Inflammatory macrophage (primary cell): ENCODE measurements around the gene PBRM1.

Experiments
- DNase-seq, 2 donors: peaks; one replicate each; pipeline ENCODE4 v3.0.0-alpha.2; 2020 to 2022

The PBRM1 gene

DNA sequence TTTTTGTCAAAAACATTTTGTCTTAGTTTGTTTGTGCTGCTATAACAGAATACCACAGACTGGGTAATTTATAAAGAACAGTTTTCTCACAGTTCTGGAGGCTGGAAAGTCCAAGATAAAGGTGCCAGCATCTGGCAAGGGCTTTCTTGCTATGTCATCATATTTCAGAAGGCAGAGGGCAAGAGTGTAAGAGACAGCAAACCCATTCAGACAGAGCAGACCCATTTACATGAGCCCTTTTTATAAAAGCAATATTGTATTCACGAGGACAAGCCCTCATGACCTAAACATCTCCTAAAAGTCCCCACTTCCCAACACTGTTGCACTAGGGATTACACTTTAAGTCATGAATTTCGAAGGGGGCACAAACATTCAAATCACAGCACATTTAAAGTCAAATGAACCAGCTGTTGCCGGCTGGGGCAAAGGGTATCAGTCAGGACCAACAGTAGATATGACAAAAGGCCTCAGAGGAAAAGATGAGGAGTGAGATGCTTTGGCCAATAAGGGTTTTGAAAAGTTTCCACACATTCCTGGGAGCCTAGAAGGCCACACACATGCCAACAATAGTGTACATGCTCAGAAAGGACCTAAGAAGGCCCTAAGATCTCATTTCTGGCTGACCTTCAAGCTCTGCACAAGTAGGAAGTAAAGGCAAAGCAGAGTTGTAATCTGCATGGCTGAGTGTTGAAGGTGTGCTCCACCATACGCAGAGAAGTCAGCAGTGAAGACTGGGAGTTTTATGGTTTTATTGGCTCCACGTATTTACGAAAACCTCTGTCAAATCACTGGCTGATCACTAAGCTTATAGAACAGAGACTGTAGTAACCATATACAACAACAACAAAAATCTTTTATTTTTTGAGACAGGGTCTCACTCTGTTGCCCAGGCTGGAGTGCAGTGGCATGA is 111.4 kb downstream of the PBRM1 start:
- no peak for DNase-seq

DNA sequence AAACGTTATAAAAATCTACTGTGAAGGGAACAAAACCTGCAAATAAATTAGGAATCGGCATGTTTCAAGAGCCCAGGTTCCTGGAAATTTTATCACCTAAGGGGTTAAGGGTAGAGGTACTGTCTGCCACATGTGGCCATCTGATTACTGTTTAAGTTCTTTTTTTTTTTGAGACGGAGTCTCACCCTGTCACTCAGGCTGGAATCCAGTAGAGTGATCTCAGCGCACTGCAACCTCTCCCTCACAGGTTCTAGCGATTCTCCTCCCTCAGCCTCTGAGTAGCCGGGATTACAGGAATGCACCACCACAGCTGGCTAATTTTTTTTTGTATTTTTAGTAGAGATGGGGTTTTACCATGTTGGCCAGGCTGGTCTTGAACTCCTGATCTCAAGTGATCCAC is 113.5 kb downstream of the PBRM1 start:
- DNase-seq = no peak

DNA sequence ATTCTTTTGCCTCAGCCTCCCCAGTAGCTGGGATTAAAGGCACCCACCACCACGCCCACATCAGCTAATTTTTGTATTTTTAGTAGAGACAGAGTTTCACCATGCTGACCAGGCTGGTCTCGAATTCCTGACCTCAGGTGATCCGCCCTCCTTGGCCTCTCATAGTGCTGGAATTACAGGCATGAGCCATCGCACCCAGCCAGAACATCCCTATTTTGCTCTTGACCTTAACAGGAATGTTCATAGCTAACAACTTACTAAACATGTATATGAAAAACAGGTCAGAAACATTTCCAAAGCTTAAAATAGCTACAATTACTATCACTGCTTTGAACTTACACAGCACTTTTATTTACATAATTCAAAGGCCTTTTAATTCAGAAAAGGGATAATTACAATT is 115.6 kb downstream of the PBRM1 start:
- no peak for DNase-seq

DNA sequence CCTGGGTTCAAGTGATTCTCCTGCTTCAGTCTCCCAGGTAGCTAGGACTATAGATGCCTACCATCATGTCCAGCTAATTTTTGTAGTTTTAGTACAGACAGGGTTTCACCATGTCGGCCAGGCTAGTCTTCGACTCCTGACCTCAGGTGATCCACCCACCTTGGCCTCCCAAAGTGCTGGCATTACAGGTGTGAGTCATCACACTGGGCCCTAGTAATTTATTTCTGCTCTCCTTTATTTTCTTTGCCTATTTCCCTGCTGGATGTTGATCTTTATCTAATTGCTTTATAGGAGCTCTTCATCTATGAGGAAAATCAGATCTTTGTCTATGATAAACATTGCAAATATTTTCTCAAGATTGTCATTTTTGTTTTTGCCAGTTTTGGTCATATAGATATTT is 117.6 kb downstream of the PBRM1 start:
- DNase-seq = no peak

DNA sequence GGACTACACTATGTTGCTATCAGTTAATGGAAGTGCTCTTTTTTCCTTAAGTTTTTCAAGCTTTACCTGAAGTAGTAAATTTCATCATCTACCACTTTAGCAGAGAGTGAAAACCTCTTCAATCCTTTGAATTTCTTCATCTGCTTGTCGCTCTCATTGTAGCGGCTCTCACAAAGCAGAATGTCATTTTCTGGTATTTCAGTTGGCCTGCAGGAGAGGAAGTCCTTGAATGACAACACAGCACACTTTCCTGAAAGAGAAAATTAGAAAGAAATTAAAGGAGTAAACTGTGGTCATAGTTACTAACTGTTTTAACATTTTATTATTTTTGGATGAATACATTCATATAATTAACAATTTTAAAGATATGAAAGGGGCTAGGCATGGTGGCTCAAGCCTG is 121.7 kb downstream of the PBRM1 start:
- no peak for DNase-seq

DNA sequence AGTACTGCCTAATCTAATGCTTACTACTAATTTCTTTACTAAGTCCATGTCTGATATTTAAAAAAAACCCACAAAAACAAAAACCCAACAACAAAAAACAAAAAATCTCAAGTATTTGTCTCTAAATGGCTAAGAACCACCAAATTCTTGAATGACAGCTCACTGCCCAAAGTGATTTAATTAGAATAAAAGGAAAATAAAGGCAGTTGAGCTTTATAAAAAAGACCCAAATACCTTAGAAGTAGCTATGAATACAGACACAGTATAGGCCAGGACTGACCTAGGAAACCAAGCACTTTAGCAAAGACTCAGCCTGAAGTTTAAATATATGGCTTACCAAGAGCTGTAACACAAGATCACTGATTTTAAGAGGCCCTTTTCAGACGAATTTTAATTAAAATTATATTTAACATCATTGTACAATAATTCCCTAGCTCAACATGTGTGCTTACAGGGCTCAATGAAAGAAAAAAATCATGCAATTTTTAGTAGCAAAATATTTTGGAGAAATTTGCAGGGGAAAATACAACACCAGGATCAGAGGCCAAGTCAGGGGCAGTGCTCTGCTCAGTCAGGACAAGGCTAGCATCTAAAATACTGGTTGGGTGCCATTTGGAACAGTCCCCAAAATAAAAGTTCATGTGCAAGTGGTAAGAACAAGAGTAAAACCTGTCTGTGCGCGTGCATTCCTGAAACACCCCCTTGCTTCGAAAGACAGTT is 124.5 kb downstream of the PBRM1 start:
- DNase-seq = no peak

DNA sequence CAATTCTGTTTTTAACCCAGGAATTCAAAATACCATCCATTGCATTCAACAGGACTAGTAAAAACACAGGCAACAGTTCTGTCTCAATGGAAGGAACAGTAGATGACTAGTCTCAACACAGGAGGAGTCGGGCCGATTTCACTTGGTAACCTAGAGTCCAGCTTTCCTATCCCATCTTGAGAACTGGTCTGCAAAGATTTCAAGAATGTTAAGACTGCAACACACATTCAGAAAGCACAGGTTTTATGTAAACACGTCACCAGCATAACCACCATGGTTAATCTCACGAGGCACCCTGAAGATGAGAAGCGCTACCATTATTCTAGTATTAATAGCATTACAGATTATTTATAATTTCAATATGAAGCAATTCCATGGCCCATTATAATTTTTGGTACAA is 127.3 kb downstream of the PBRM1 start:
- DNase-seq = no peak

DNA sequence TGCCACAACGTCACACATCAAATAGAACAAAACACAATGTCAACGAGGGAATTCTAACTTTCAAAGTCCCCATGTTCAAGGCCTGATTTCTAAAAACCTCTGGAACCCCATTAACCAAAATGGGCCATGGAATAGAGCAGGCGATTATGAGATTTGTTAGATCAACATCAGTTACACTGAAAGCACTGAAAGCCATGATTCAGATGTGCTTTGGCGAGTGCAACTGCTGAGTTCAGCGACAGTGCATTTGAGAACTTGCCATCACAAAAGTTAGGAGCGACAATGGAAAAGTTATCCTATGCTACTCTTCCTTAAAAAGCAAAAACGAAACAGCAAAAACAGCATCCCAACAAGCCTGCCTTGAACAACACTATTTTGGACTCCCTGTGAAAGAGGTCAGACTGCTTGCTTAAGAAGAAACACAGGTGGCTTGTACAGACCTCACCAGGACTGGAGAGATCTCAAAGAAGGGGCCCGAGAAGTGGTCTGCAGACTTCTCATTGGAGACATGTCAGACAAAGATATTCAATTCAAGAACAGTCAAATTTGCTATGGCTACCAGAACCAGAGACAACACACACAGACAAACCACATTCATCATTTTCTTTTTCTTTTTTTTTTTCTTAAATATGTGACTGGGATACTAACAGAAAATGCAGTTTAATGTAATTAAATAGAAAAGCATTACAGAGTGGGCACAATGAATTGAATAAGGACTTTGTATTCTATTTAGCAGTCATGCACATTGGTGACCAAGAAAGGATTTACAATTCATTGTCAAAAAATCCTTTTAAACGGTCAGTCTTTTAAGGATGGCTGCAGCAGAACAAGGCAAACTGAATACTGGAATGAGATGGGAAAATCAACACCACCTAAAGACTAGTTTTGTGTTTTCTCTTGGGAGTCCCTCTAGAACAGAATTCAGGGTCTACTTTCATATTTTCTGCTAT is 128.4 kb downstream of the PBRM1 start:
- DNase-seq = no peak

DNA sequence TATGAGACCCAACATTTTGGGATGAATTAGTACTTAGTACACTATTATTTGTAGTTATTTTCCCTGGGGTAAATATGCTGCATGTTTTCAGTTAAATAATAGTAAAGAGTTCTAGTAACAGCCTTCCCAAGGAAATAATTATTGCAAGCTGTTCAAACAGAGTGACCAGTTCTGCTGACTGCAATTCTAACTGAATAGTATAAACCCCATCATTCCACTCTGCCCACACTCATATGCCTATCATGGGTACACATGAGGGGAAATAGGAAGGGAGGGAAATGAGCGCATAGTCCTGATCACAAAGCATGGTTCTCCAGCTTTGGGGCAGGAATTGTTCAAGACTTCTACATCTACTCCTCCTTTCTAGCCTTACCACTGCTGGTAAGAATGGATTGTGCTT is 130.7 kb downstream of the PBRM1 start:
- DNase-seq = no peak

DNA sequence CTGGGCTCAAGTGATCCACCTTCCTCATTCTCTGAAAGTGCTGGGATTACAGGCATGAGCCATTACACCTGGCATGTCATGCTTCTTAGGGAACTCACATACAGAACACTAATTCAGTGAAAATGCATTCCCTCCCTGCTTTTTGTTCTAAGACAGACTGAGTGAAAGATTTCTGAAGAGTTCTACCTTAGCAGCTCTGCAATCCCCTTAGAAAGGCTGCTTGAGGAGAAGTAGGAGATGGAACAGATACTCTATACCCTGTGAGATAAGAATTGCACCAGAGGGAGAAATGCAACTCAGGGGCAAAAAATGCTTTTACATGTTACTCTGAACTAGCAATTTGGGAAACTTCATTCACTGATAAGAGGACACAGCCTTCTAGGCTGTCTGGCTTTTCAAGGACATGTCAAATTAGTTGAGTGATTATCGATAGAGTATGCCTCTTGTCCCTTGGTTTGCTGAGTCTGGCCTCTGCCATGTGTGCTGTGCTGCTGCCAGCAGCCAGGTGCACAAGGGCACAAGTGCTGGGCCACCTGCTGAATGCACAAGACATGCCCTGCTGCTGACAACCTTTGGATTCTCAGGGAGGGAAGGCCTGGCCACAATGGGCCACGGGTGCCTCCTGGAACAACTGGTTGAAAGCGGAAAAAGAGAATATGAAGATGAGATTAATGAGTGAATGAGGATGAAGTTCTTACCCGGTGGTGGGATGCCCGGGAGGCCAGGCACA is 131.5 kb downstream of the PBRM1 start:
- no peak for DNase-seq

DNA sequence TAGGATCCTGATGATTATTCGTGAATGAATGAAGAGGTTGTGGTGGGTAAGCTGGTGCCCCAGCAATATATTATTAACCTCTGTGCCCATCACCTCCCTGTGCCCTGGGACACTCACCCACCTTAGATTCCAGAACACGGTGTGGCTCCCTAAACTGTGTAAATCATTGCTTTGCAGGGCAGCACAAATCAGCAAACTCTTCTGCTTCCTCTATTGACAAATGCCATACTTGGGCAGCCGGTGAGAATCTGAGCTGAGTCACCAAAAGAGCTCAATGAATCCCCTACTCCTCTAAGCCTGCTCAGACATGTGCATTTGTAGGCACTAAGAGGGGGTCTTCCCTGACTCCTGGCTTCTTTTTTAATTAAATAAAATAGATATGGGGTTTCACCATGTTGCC is 133.6 kb downstream of the PBRM1 start:
- no peak for DNase-seq

DNA sequence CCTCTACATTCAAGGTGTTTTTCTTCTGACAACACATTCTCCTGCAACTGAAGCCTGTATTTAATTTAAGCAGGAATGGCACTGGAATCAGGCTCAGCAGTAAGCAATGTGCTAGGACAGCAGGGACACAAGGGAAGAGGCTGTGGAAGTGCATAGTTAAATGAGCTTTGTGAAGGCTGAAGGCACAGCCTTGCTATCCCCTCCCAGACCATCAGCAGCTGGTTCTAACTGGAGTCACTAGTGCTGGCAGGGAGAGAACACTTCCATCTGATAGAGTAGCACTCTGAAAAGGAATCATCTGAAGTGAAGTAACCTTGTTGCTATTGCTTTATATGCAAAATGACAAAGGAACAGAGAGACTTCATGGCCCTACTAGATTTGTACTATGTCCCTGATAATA is 134.6 kb downstream of the PBRM1 start:
- no peak for DNase-seq

DNA sequence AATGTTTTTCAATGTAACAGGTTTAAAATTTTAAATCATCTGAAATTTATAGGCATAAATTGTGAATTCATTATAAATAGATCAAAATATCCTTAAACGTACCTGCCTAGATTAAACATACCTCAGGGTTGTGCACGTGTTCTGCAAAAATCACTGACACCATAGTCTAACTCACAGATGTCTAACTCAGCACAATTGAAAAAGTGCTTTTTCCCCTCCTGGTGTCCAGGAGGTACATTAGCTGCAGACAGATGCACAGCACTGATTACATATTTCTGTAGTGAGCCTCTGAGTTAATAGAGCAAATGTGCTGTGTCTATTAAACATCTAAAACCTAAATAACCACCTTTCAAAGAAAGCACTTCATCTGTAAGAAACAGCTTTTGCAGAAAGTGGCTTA is 138.6 kb downstream of the PBRM1 start:
- DNase-seq = no peak

DNA sequence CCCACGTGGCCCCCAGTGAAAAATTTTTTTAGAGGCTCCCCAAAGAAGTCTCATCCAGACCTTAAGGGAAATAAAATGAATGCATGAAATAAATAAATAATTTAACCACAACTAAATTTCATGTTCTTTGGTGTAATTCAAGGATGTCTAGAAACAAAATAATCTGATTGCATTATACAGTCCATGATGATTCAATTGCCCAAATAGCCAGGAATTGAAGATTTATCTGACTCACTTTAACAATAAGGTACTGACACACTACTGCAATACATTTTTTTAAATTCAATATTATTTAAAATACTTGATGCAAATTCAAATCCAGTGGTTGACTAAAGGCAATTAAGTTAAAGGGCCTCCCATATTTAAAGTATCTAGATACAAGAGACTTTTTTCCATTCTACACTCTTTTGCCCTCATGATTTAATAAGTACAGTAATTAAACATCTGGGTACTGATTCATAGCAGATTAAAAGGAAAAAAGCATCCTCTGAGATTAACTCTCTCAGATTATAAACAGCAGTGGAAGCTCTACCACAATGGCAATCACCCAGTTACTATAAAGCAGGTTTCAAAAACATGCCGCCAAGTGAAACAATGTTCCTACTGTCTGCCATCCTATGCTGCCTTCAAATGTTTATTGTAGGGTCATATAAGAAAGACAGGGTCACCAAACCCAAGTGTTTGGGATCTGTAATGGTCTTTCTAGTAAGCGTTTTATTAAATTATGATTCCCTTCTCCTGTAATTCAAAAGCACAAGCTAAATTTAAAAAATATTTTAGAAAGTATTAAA is 139.4 kb downstream of the PBRM1 start:
- no peak for DNase-seq

DNA sequence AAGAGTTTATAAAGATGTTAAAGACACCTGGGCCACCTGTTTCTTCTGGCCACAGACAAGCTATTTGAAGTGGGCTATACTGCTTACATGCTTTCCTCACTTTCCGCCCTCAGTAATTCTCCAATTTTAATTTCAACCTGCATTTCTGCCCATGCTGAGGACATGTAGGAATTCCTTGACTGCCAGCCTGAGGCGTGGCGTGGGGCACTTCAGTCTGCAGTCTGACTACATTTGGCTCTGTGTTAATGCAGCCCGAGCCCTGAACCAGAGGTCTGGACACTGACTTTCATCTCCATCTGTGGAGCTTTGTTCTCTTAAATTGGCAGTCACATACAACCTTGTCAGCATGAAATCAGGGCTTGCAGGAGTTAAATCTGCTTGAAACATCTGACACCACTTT is 140.8 kb downstream of the PBRM1 start:
- no peak for DNase-seq

DNA sequence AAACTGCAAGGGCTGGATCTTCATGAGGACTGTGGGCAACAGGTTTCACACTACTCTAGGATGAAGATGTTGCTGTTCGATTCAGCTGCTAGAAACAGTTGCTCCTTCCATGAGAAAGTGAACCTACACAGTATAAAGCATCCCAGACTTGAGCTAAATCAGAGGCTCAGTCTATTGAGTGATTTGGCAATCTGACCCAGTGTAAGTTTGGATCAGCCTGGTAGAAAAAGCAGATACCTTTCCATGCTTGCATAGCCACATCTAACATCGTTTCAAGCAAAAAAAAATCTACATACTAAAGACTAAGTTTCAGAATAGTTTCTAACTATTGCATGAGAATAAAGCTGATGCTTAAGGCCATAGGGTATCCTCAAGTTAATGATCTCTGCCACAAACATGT is 144.7 kb downstream of the PBRM1 start:
- no peak for DNase-seq

DNA sequence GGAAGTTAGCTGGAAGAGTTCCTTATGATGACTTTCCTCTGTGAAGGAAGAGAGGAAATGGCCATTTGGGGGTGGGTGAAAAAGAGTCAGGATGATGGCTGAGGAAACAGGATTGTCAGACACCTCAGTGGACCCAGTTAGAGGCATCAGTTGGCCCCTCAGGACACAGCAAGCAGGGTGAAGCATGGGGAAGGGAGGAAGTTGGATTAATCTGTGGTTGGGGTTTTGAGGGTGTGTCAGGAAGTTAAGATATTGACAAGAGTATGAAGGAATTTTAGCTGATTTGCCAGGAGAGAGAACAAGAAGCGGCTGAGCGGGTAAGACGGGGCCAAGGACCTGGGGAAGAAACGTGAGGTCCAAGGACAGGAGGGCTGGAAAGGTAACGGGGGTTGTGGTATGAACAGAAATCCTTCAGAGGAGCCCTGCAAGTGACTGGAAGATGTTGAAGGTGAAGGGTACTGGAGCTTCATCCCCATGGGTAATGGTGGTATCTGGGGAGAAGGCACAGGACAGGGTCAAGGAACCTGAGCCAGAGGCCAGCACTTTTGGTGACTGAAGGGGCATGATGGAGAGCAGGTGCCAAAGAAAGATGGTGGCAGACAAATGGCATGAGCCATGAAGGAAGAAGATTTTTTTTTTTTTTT is 146.6 kb downstream of the PBRM1 start:
- peak in 1 of 2 donors; percentile 14 for DNase-seq

DNA sequence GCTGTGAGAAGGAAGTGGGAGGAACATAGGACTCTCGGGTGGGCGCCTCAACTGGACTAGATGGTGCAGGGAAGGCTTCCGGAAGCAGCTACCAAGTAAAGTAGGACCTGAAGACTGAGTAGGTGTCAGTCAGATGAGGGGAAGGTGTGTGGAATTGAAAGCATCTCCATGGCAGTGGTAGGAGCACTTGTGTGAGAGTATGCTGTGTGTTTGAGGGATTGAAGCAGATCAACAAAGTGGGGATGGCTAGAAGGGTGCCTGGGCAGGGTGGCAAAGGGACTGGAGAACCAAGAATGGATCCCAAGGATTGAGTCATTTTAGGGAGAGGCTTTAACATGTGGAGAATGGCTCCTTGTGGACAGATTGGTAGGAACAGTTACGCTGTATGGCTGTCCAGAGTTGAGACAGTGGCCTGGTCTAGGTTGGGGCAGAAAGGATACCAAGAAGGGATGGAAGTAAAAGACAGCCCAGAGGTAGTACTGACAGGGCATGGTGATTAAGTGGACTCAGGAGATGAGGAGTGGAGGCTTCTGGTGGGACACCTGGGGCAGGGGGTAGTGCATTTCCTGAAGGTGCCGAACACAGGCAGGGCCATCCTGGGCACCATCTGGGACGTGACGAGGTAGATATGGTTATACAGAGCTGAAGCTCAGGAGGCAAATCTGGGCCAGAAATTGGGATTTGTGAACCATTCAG is 147.8 kb downstream of the PBRM1 start:
- DNase-seq = no peak

DNA sequence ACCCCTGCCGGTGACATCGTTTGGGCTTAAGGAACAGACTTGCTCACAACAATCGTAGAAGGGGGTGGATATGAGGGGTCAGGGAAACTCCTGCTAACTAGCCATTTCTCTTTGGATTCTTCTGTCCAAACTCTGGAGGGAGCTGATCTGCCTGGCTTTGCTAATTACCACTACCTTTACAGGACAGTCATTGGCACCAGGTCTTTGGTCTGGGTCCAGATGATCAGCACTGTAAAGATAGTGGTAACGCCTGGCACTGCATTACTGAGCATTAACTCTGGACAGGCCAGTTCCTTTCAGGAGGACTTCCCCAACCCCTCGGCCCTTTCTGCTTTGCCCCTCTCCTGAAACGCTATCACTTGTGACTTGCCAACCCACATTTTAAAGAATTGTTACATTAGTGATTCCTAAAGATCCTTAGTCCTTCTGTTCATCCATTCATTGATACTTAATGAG is 148.5 kb downstream of the PBRM1 start:
- peak in 1 of 2 donors; percentile 13 for DNase-seq
